Calu3 (cell line): ENCODE measurements around the gene CKS1B. TPM values are rescaled to one million over a fixed set of nuclear protein-coding genes. Genes with fewer than 3 reads are reported as not detected.

Experiments used
- BruUV-seq: library from RNA; stranded (reverse); fragments of 400-500 nt; replicated peaks from 2 replicates; lab custom pipeline; 2021; lab: Mats Ljungman, UMichigan
- CTCF ChIA-PET: fragments of 300-600 bp; sonication (Branson Sonifier 250); formaldehyde crosslinking; loops from one replicate; lab custom pipeline; 2022; ENCODE audit warnings: antibody characterized with exemption; lab: Charles Lee
- DNase-seq: peaks from one replicate; pipeline ENCODE4 v3.0.0; 2022
- H3K27ac Mint-ChIP-seq: one replicate; pipeline ENCODE4 v1.8.0; 2022; ENCODE audit warnings: mixed read lengths; ENCODE audit not compliant: unreplicated experiment
- H3K27me3 Mint-ChIP-seq: one replicate; pipeline ENCODE4 v1.8.0; 2022; ENCODE audit warnings: mixed read lengths; ENCODE audit not compliant: unreplicated experiment
- H3K36me3 Mint-ChIP-seq: one replicate; pipeline ENCODE4 v1.8.0; 2022; ENCODE audit warnings: mild to moderate bottlenecking, moderate library complexity, mixed read lengths; ENCODE audit not compliant: insufficient read depth, unreplicated experiment
- H3K4me1 Mint-ChIP-seq: one replicate; pipeline ENCODE4 v1.8.0; 2022; ENCODE audit warnings: mild to moderate bottlenecking, low read depth, mixed read lengths; ENCODE audit not compliant: unreplicated experiment
- H3K4me3 Mint-ChIP-seq: one replicate; pipeline ENCODE4 v1.8.0; 2022; ENCODE audit warnings: mild to moderate bottlenecking, low read depth, moderate library complexity, mixed read lengths; ENCODE audit not compliant: unreplicated experiment
- H3K9me3 Mint-ChIP-seq: one replicate; pipeline ENCODE4 v1.8.0; 2022; ENCODE audit warnings: low read depth, mixed read lengths; ENCODE audit not compliant: unreplicated experiment
- intact Hi-C: fragments of 100-400 bp; cut with micrococcal nuclease; formaldehyde crosslinking; loops from one replicate; pipeline ENCODE4 v1.10.0; 2022; ENCODE audit not compliant: unreplicated experiment
- total RNA-seq: library from RNA; stranded (reverse); gene quantifications from 2 replicates; pipeline ENCODE4 v1.2.3, GENCODE V29; 2022
- TF ChIP-seq, protein P1 (sequence below): fragments of 200-600 bp; IDR thresholded peaks from one replicate; pipeline ENCODE4 v1.8.0; 2022; ENCODE audit warnings: antibody characterized with exemption; ENCODE audit not compliant: unreplicated experiment

The CKS1B gene
- total RNA-seq, 1 experiment from 2014 or later: 230 TPM

DNA sequence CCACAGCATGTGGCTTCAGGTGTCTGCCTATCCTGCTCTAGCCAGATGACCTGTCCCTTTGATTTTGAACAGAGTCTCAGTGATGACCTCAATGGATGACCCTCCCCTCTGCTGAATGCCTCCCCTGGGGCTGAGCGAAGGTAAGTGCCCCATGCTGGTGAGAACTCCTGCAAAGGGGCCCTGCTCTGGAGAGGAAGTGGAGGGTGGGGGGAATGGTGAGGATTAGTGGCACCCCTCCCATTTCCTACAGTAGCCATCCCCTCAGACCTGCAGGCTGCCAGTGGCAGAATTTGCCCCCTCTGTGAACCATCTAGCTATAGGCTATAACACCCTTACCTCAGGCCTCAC lies 34.3 kb upstream of the CKS1B start:
- DNase-seq: no peak
- CTCF ChIA-PET: interaction anchor here (0.5 kb wide), 1 partner anchor 104 kb away, joined by 3 read pairs; no protein-coding TSS in a partner anchor
- Mint-ChIP-seq H3K4me3 (no peak overlapping the region), H3K27me3 (no peaks in the 10 kb centered on the region), H3K4me1 (peaks cover 49% of the 10 kb centered on the region), H3K36me3 (peaks cover 22% of the 10 kb centered on the region), H3K9me3 (no peaks in the 10 kb centered on the region), H3K27ac (no peak overlapping the region)
- BruUV-seq: no TSS peak
- TF ChIP-seq, protein P1, sequence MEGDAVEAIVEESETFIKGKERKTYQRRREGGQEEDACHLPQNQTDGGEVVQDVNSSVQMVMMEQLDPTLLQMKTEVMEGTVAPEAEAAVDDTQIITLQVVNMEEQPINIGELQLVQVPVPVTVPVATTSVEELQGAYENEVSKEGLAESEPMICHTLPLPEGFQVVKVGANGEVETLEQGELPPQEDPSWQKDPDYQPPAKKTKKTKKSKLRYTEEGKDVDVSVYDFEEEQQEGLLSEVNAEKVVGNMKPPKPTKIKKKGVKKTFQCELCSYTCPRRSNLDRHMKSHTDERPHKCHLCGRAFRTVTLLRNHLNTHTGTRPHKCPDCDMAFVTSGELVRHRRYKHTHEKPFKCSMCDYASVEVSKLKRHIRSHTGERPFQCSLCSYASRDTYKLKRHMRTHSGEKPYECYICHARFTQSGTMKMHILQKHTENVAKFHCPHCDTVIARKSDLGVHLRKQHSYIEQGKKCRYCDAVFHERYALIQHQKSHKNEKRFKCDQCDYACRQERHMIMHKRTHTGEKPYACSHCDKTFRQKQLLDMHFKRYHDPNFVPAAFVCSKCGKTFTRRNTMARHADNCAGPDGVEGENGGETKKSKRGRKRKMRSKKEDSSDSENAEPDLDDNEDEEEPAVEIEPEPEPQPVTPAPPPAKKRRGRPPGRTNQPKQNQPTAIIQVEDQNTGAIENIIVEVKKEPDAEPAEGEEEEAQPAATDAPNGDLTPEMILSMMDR: no peak
- intact Hi-C loops: no loop called here

DNA sequence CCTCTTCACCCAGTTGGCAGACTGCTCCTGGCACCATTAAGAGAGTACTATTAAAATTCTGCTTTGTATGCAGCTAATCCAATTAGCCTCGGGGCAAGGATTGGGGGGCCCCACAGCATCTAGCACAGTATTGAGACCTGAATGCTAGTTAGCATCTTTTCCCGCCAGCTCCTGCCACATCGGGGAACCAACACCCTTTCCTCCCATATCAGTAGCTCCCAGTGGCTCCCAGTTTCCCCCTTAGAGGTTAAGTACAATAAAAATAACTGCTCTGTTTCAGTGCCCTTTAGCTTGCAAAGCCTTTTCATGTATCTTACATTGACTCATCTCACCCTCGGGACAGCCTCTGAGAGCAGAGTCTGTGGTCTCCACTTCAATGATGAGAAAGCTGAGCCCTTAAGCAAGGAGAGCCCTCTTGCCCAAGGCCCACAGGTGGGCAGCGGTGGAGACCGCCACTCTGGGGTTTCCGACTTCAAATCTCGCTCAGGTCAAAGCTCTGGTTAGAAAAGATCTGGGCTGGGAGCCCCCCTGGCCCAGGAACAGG lies 33.8 kb upstream of the CKS1B start:
- DNase-seq: no peak
- Mint-ChIP-seq H3K9me3 (no peaks in the 10 kb centered on the region), H3K4me1 (peaks cover 49% of the 10 kb centered on the region), H3K27me3 (no peaks in the 10 kb centered on the region), H3K36me3 (peaks cover 21% of the 10 kb centered on the region), H3K4me3 (no peak overlapping the region), H3K27ac (no peak overlapping the region)
- CTCF ChIA-PET: interaction anchor here (0.5 to 0.6 kb wide), 2 partner anchors 33 to 104 kb away, joined by 3 to 6 read pairs; no protein-coding TSS in a partner anchor
- no TSS peak for BruUV-seq
- intact Hi-C loops: no loop called here
- TF ChIP-seq, protein P1: no peak

DNA sequence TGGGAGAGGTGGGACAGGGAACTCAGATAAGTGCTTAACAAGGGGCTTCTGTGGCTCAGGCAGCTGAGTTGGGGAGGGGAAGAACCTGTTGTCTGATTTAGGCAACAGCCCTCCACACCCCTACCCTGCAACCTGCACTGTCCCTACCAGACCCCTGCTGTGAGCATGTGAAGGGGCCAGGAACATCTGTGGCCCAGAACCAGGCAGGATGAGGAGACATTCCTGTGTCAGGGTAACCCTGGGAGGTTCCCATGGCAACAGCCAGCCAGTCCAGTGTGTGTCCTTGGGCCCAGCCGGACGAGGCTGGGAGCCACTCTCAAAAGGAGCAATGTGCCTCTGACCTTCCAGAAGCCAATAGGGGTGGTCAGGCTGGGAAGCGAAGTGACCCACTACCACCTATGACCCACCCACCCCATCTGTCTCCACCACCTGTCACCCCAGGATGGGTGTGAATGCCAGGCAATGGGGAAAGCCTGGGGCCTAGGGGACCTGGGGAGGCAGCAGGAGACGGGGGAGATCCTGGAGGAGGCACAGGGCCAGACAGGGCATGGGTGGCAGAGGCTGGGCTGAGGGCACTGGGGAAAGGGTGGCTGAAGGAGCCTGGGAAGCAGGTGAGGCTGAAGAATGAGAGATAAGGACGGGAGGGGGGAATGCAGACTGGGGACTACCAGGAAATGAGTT lies 33.0 kb upstream of the CKS1B start:
- H3K36me3 Mint-ChIP-seq: peaks cover 14% of the 10 kb centered on the region
- TF ChIP-seq, protein P1: no peak
- H3K4me1 Mint-ChIP-seq: peaks cover 44% of the 10 kb centered on the region
- no peaks in the 10 kb centered on the region for H3K27me3 Mint-ChIP-seq
- CTCF ChIA-PET: interaction anchor here (0.6 kb wide), 2 partner anchors 25 to 32 kb away, joined by 3 to 6 read pairs; no protein-coding TSS in a partner anchor
- intact Hi-C loops: no loop called here
- DNase-seq: no peak
- H3K27ac Mint-ChIP-seq: no peak overlapping the region
- no TSS peak for BruUV-seq
- no peak overlapping the region for H3K4me3 Mint-ChIP-seq
- no peaks in the 10 kb centered on the region for H3K9me3 Mint-ChIP-seq

DNA sequence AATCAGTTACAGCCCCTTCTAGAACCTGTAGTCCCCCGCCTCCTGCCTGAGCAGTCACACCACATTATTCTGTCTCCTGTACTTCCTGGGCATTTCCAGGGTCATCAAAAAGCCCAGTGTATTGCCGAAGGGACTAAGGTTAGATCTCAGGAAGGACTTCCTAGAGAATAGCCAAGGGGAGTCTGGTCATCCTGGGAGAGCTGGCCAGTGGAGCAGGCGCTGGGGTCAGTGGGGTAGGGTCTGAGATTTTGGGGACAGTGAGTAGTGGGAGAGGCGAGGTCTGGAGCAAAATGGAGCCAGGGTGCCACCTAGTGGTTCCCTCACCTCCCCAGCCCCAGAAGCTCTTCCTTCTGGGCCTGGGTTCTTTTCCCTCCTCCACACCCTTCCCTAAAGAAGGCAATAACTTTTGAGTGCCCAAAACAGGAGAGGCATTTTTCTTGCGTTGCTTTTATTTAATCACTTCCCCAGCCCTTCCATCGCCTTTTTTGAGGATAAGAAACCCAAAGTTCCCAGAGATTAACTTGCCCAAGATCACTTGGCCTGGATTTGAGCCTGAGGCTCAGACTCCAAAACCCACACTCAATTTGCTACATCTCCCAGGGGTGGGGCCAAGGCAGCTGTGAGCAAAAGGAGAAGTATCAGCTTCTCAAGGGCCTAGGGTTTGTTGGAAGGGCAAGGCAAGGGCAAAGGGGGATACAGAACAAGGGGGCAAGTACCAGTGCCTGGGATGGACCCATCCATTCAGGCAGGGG lies 30.7 kb upstream of the CKS1B start:
- BruUV-seq: no TSS peak
- H3K27me3 Mint-ChIP-seq: no peaks in the 10 kb centered on the region
- intact Hi-C loops: no loop called here
- peaks cover 12% of the 10 kb centered on the region for H3K36me3 Mint-ChIP-seq
- H3K4me3 Mint-ChIP-seq: no peak overlapping the region
- peaks cover 23% of the 10 kb centered on the region for H3K4me1 Mint-ChIP-seq
- no peak overlapping the region for H3K27ac Mint-ChIP-seq
- no peaks in the 10 kb centered on the region for H3K9me3 Mint-ChIP-seq
- DNase-seq: peak; percentile 58
- TF ChIP-seq, protein P1: peak; percentile 91
- CTCF ChIA-PET: interaction anchor here (1.0 to 1.5 kb wide), 5 partner anchors 8 to 274 kb away, joined by 3 to 6 read pairs (median 4); partner anchors contain the start of genes PBXIP1 and PMVK
